ENCODE results near the gene ASTN2. TPM values are rescaled to one million over a fixed set of nuclear protein-coding genes. Genes with fewer than 3 reads are reported as not detected.

ASTN2 gene
- total and polyA plus RNA-seq, 2 experiments from 2014 or later, result 7.0 to 24.6 TPM

- Histone ChIP-seq H3F3A (replicated peaks; ENCODE audit: low read depth) (no peaks in the 10 kb centered on the region), H3K27ac (ENCODE audit: low read depth) (no peak overlapping the region), H3K79me2 (replicated peaks; ENCODE audit: insufficient read depth) (no peaks in the 10 kb centered on the region), H4K20me1 (replicated peaks; ENCODE audit: insufficient read depth) (no peaks in the 10 kb centered on the region), H3K36me3 (ENCODE audit: insufficient read depth) (no peaks in the 10 kb centered on the region), H3K4me3 (no peak overlapping the region), H3K9me2 (ENCODE audit: insufficient read depth) (no peaks in the 10 kb centered on the region), H3K27me3 (ENCODE audit: insufficient read depth) (no peaks in the 10 kb centered on the region), H3K4me1 (ENCODE audit: insufficient read depth) (no peaks in the 10 kb centered on the region), H2AFZ (no peak overlapping the region), H3K4me2 (no peak overlapping the region)
- peaks cover 5% of the 10 kb centered on the region for H3K27me3 Mint-ChIP-seq (ENCODE audit: insufficient read depth, low read depth, poor library complexity)
- H3K4me3 Mint-ChIP-seq, result no peak overlapping the region
- H3K9me3 Mint-ChIP-seq, result no peaks in the 10 kb centered on the region
- TF ChIP-seq ETS1 (IDR thresholded peaks at IDR 0.05), result no peak
- TF ChIP-seq POLR2AphosphoS5 (IDR thresholded peaks at IDR 0.05; ENCODE audit: low read depth), result no peak
- no peak for TF ChIP-seq NANOG (IDR thresholded peaks at IDR 0.05; ENCODE audit: borderline replicate concordance)
- no peak for TF ChIP-seq STAT1 (IDR thresholded peaks at IDR 0.05; ENCODE audit: unreplicated experiment)
- TF ChIP-seq EZH2 (IDR thresholded peaks at IDR 0.05; ENCODE audit: low read depth, unreplicated experiment), result no peak
- TF ChIP-seq, protein P1, sequence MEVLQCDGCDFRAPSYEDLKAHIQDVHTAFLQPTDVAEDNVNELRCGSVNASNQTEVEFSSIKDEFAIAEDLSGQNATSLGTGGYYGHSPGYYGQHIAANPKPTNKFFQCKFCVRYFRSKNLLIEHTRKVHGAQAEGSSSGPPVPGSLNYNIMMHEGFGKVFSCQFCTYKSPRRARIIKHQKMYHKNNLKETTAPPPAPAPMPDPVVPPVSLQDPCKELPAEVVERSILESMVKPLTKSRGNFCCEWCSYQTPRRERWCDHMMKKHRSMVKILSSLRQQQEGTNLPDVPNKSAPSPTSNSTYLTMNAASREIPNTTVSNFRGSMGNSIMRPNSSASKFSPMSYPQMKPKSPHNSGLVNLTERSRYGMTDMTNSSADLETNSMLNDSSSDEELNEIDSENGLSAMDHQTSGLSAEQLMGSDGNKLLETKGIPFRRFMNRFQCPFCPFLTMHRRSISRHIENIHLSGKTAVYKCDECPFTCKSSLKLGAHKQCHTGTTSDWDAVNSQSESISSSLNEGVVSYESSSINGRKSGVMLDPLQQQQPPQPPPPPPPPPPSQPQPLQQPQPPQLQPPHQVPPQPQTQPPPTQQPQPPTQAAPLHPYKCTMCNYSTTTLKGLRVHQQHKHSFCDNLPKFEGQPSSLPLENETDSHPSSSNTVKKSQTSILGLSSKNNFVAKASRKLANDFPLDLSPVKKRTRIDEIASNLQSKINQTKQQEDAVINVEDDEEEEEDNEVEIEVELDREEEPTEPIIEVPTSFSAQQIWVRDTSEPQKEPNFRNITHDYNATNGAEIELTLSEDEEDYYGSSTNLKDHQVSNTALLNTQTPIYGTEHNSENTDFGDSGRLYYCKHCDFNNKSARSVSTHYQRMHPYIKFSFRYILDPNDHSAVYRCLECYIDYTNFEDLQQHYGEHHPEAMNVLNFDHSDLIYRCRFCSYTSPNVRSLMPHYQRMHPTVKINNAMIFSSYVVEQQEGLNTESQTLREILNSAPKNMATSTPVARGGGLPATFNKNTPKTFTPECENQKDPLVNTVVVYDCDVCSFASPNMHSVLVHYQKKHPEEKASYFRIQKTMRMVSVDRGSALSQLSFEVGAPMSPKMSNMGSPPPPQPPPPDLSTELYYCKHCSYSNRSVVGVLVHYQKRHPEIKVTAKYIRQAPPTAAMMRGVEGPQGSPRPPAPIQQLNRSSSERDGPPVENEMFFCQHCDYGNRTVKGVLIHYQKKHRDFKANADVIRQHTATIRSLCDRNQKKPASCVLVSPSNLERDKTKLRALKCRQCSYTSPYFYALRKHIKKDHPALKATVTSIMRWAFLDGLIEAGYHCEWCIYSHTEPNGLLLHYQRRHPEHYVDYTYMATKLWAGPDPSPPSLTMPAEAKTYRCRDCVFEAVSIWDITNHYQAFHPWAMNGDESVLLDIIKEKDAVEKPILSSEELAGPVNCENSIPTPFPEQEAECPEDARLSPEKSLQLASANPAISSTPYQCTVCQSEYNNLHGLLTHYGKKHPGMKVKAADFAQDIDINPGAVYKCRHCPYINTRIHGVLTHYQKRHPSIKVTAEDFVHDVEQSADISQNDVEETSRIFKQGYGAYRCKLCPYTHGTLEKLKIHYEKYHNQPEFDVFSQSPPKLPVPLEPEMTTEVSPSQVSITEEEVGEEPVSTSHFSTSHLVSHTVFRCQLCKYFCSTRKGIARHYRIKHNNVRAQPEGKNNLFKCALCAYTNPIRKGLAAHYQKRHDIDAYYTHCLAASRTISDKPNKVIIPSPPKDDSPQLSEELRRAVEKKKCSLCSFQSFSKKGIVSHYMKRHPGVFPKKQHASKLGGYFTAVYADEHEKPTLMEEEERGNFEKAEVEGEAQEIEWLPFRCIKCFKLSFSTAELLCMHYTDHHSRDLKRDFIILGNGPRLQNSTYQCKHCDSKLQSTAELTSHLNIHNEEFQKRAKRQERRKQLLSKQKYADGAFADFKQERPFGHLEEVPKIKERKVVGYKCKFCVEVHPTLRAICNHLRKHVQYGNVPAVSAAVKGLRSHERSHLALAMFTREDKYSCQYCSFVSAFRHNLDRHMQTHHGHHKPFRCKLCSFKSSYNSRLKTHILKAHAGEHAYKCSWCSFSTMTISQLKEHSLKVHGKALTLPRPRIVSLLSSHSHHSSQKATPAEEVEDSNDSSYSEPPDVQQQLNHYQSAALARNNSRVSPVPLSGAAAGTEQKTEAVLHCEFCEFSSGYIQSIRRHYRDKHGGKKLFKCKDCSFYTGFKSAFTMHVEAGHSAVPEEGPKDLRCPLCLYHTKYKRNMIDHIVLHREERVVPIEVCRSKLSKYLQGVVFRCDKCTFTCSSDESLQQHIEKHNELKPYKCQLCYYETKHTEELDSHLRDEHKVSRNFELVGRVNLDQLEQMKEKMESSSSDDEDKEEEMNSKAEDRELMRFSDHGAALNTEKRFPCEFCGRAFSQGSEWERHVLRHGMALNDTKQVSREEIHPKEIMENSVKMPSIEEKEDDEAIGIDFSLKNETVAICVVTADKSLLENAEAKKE (CRISPR knock-in tag; IDR thresholded peaks at IDR 0.05), result no peak
- TF ChIP-seq CREB1 (CRISPR knock-in tag; IDR thresholded peaks at IDR 0.05; ENCODE audit: low read depth), result no peak
- no peak for ATAC-seq
- no peaks in the 10 kb centered on the region for H3K4me1 Mint-ChIP-seq
- no peak overlapping the region for H3K27ac Mint-ChIP-seq
- DNase-seq (ENCODE audit: low spot score), result no peak
- no peaks in the 10 kb centered on the region for H3K36me3 Mint-ChIP-seq (ENCODE audit: low read depth)
These were observed 1030.9 kb downstream of the ASTN2 start for GRCh38 chr9:116383936-116384335.

Measured in GM23338 (cell line).